SK-N-SH (cell line): Measurements from ENCODE around the gene MPHOSPH9. TPM values are rescaled to one million over a fixed set of nuclear protein-coding genes. Genes with fewer than 3 reads are reported as not detected.

ENCODE experiments used
- CTCF ChIA-PET: fragments of 300-600, 350-600 bp; formaldehyde crosslinking; extraction: SDS; loops from one replicate; lab custom pipeline; 2021; lab: Yijun Ruan, JAX
- POLR2A ChIA-PET: fragments of 350-600 bp; sonication (Branson Sonifier 250); formaldehyde crosslinking; extraction: SDS; loops from one replicate; lab custom pipeline; 2020; ENCODE audit warnings: antibody characterized with exemption, inconsistent platforms; lab: Yijun Ruan, JAX
- DNase-seq: peaks from one replicate; pipeline ENCODE4 v3.0.0; 2012
- H2AFZ ChIP-seq: fragments of 200-600 bp; sonication (generic); 2 replicates; pipeline ENCODE4 v1.8.1; 2016; ENCODE audit warnings: antibody characterized with exemption, mild to moderate bottlenecking, low read depth
- H3F3A ChIP-seq: fragments of 200-600 bp; sonication (generic); replicated peaks from 2 replicates; pipeline ENCODE3; 2016; ENCODE audit warnings: antibody characterized with exemption, mild to moderate bottlenecking; ENCODE audit not compliant: insufficient read depth
- H3K27ac ChIP-seq, 2 experiments: fragments of 200-500 bp in 1 of 2; fragments of 200-600 bp in 1 of 2; sonication (Bioruptor generic) in 1 of 2; sonication (generic), shearing (Covaris generic) in 1 of 2; 2 replicates each; pipeline versions ENCODE4 v1.5.1 to v1.6.1; 2014 to 2016; ENCODE audit warnings: low read depth in 2 of 2, inconsistent platforms in 1 of 2, low read length in 1 of 2, mild to moderate bottlenecking in 1 of 2, mixed read lengths in 1 of 2
- H3K27me3 ChIP-seq: fragments of 200-600 bp; sonication (generic), shearing (Covaris generic); 2 replicates; pipeline ENCODE4 v1.6.1; 2016; ENCODE audit warnings: mixed run types; ENCODE audit not compliant: insufficient read depth
- H3K36me3 ChIP-seq, 2 experiments: fragments of 200-500 bp in 1 of 2; fragments of 200-600 bp in 1 of 2; sonication (Bioruptor generic) in 1 of 2; sonication (generic) in 1 of 2; replicated peaks in 1 of 2; 2 replicates each; pipeline versions ENCODE3 to v1.5.1; 2014 to 2016; ENCODE audit warnings: low read length in 1 of 2, mild to moderate bottlenecking in 1 of 2; ENCODE audit not compliant: insufficient read depth in 2 of 2, control insufficient read depth in 1 of 2
- H3K4me1 ChIP-seq, 2 experiments: fragments of 200-500 bp in 1 of 2; fragments of 200-600 bp in 1 of 2; sonication (Bioruptor generic) in 1 of 2; sonication (generic), shearing (Covaris generic) in 1 of 2; 2 replicates each; pipeline versions ENCODE4 v1.5.1 to v1.6.1; 2014 to 2016; ENCODE audit warnings: low read depth in 1 of 2, low read length in 1 of 2, mixed run types in 1 of 2; ENCODE audit not compliant: insufficient read depth in 2 of 2, control insufficient read depth in 1 of 2
- H3K4me2 ChIP-seq: fragments of 200-600 bp; sonication (generic), shearing (Covaris generic); 2 replicates; pipeline ENCODE4 v1.6.1; 2017; ENCODE audit warnings: mixed run types
- H3K4me3 ChIP-seq, 2 experiments: fragments of 200-500 bp in 1 of 2; fragments of 200-600 bp in 1 of 2; sonication (Bioruptor generic) in 1 of 2; sonication (generic), shearing (Covaris generic) in 1 of 2; 2 replicates each; pipeline versions ENCODE4 v1.5.1 to v1.8.1; 2014 to 2016; ENCODE audit warnings: low read depth in 2 of 2, inconsistent platforms in 1 of 2, low read length in 1 of 2, mild to moderate bottlenecking in 1 of 2, mixed read lengths in 1 of 2, moderate library complexity in 1 of 2
- H3K79me2 ChIP-seq: fragments of 200-600 bp; sonication (generic); 2 replicates; pipeline ENCODE4 v1.8.1; 2017; ENCODE audit warnings: mild to moderate bottlenecking; ENCODE audit not compliant: insufficient read depth
- H3K9ac ChIP-seq: fragments of 200-600 bp; sonication (generic); 2 replicates; pipeline ENCODE4 v1.6.1; 2017; ENCODE audit warnings: mixed run types
- H3K9me2 ChIP-seq: fragments of 200-600 bp; sonication (generic); 2 replicates; pipeline ENCODE4 v1.6.1; 2017; ENCODE audit warnings: mixed run types
- H3K9me3 ChIP-seq: fragments of 200-600 bp; sonication (generic); 2 replicates; pipeline ENCODE4 v1.6.1; 2017; ENCODE audit warnings: mixed run types, mild to moderate bottlenecking, moderate library complexity
- H4K20me1 ChIP-seq: fragments of 200-600 bp; sonication (generic); 2 replicates; pipeline ENCODE4 v1.6.1; 2017; ENCODE audit warnings: mild to moderate bottlenecking, mixed run types; ENCODE audit not compliant: insufficient read depth
- EZH2phosphoT487 ChIP-seq: fragments of 200-600 bp; sonication (generic); IDR thresholded peaks from 2 replicates; pipeline ENCODE4 v1.6.1; 2017; ENCODE audit warnings: low read depth, mixed run types, mild to moderate bottlenecking, antibody characterized with exemption, moderate library complexity, borderline replicate concordance
- FOXJ3 ChIP-seq: sonication (generic); formaldehyde crosslinking; IDR thresholded peaks from 2 replicates; pipeline ENCODE4 v1.5.1; 2020; ENCODE audit warnings: mild to moderate bottlenecking, missing genetic modification reagents
- FOXM1 ChIP-seq: IDR thresholded peaks from 2 replicates; pipeline ENCODE4 v1.4.0; 2012; ENCODE audit warnings: low read depth, mild to moderate bottlenecking
- GATA2 ChIP-seq: sonication (generic); formaldehyde crosslinking; IDR thresholded peaks from 2 replicates; pipeline ENCODE4 v1.5.0; 2020; ENCODE audit warnings: mild to moderate bottlenecking, missing genetic modification reagents
- JUND ChIP-seq: IDR thresholded peaks from 2 replicates; pipeline ENCODE4 v1.4.0; 2012
- MEF2A ChIP-seq: IDR thresholded peaks from 2 replicates; pipeline ENCODE4 v1.4.0; 2012; ENCODE audit warnings: low read depth, borderline replicate concordance
- MXI1 ChIP-seq: IDR thresholded peaks from 2 replicates; pipeline ENCODE4 v1.6.1; 2012; ENCODE audit warnings: mild to moderate bottlenecking, low read depth, low read length, improper control_type of control experiment
- NFIC ChIP-seq: IDR thresholded peaks from 2 replicates; pipeline ENCODE4 v1.4.0; 2012; ENCODE audit warnings: borderline replicate concordance
- POLR2AphosphoS5 ChIP-seq: IDR thresholded peaks from 2 replicates; pipeline ENCODE4 v1.6.1; 2012; ENCODE audit warnings: low read depth, low read length
- RAD21 ChIP-seq: IDR thresholded peaks from 2 replicates; pipeline ENCODE4 v1.6.1; 2012; ENCODE audit warnings: mild to moderate bottlenecking, low read length
- RCOR1 ChIP-seq: fragments of 150-350 bp; IDR thresholded peaks from 2 replicates; pipeline ENCODE4 v1.6.1; 2017; ENCODE audit warnings: antibody characterized with exemption, low read length
- RFX5 ChIP-seq: IDR thresholded peaks from 2 replicates; pipeline ENCODE4 v1.6.1; 2012; ENCODE audit warnings: mild to moderate bottlenecking, improper control_type of control experiment, low read length
- SIN3A ChIP-seq: IDR thresholded peaks from 2 replicates; pipeline ENCODE4 v1.6.1; 2012; ENCODE audit warnings: low read depth, mild to moderate bottlenecking, low read length, moderate library complexity, borderline replicate concordance
- TAF1 ChIP-seq: IDR thresholded peaks from 2 replicates; pipeline ENCODE4 v1.6.1; 2012; ENCODE audit warnings: low read depth, mild to moderate bottlenecking, low read length, moderate library complexity, borderline replicate concordance
- YY1 ChIP-seq: IDR thresholded peaks from 2 replicates; pipeline ENCODE4 v1.4.0; 2012; ENCODE audit warnings: low read depth, mild to moderate bottlenecking
- WGBS: methylation state at CpG from one replicate; pipeline ENCODE4 v1.1.6; 2017; ENCODE audit warnings: low lambda C conversion rate; 5-methylcytosine and 5-hydroxymethylcytosine counted together
- polyA plus RNA-seq, 3 experiments: library from polyadenylated mRNA; depleted of rRNA; stranded (reverse); fragments of >200 nt; gene quantifications; 2 replicates each; pipeline ENCODE4 v1.2.3, GENCODE V29; 2012
- TF ChIP-seq, protein P1 (sequence below): fragments of 200-600 bp; sonication (generic); IDR thresholded peaks from 2 replicates; pipeline ENCODE4 v1.6.1; 2017; ENCODE audit warnings: antibody characterized with exemption, mild to moderate bottlenecking, moderate library complexity
- TF ChIP-seq, protein P2 (sequence below): IDR thresholded peaks from 2 replicates; pipeline ENCODE4 v1.4.0; 2012; ENCODE audit warnings: low read depth

MPHOSPH9 gene
- polyA plus RNA-seq, 1 of the 3 experiments (the other 2 are of a cell fraction) = 9.0 TPM

DNA sequence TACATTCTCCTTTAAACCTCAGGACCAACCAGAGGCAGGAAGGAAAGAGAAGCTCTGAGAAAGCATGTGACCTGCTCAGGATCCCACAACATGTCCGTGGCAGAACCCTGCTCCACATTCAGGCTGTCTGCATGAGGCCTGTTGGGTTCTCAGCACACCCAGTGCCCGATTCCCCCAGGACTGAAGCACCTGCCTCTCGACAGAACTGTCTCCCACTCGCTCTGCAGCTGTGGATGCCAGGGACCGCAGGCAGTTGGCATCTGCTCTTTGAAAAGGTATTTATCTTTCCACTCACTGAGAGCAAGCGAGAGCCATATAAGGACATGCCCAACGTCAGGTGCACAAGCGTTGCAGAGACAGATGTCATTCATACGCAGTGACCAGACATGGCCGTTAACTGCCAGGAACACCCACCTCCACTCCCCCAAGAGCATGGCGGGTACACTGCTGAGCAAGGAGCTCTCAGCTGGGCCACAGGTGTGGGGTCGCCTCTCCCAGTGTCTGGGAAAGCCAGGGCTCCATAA lies 101.0 kb downstream of the MPHOSPH9 start:
- H3K9me2 ChIP-seq = no peaks in the 10 kb centered on the region
- ChIA-PET CTCF (interaction anchor here (0.8 kb wide), 1 partner anchor 88 kb away, joined by 3 read pairs; no protein-coding TSS in a partner anchor), POLR2A (no interaction called here)
- no peaks in the 10 kb centered on the region for H3K9me3 ChIP-seq
- H3F3A ChIP-seq = peaks cover 7% of the 10 kb centered on the region
- no peak overlapping the region for H3K9ac ChIP-seq
- no peaks in the 10 kb centered on the region for H3K27me3 ChIP-seq
- H3K79me2 ChIP-seq = peaks cover 13% of the 10 kb centered on the region; the same call in 1 of the 2 replicates
- TF ChIP-seq SIN3A (no peak), NFIC (no peak), TAF1 (no peak), GATA2 (CRISPR knock-in tag) (no peak), RAD21 (no peak), MXI1 (no peak), JUND (no peak), MEF2A (no peak), RCOR1 (no peak)
- TF ChIP-seq, all 33 proteins: peak for 0
- Histone ChIP-seq H4K20me1 (no peaks in the 10 kb centered on the region), H3K4me1 (peaks cover 5 to 8% of the 10 kb centered on the region in 2 experiments; a peak in 1 of 4 replicates), H3K4me2 (no peak overlapping the region), H3K4me3 (no peak overlapping the region), H2AFZ (no peak overlapping the region), H3K36me3 (no peaks in the 10 kb centered on the region), H3K27ac (no peak overlapping the region)
- no peak for DNase-seq
- WGBS = 96% methylated on average over 10 of the region's 12 CpGs

DNA sequence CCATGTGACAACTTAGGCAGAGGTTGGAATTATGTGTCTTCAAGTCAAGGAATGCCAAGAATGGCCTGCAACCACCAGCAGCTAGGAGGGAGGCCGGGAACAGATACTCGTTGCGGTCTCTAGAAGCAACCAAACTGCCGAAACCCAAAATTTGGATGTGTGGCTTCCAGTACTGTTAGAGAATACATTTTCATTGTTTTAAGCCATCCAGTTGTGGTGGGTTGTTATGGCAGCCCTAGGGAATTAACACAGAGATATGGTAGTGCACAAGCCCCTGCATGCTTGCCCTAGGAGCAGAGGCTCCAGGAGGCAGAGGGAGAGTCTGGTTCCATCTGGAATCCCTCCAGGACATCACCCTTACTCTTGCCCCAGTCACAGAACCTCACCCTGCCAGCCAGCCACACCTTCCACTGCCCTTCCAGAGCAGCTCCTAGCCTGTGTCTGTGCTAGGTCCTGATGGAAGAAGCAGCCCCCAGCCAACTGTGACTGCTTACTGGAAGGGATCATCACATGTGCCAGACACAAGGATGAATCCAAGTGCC lies 101.6 kb downstream of the MPHOSPH9 start:
- no peaks in the 10 kb centered on the region for H3K36me3 ChIP-seq
- H3K4me2 ChIP-seq = no peak overlapping the region
- no peak overlapping the region for H2AFZ ChIP-seq
- peaks cover 10% of the 10 kb centered on the region for H3F3A ChIP-seq
- no peak overlapping the region; a peak in 1 of 4 replicates for H3K27ac ChIP-seq
- H3K79me2 ChIP-seq = peaks cover 13% of the 10 kb centered on the region; the same call in 1 of the 2 replicates
- no peak for DNase-seq
- H3K9me2 ChIP-seq = no peaks in the 10 kb centered on the region
- TF ChIP-seq RAD21 = no peak
- TF ChIP-seq GATA2 (CRISPR knock-in tag) = no peak
- TF ChIP-seq RFX5 = no peak
- no peak for TF ChIP-seq TAF1
- TF ChIP-seq, protein P1, sequence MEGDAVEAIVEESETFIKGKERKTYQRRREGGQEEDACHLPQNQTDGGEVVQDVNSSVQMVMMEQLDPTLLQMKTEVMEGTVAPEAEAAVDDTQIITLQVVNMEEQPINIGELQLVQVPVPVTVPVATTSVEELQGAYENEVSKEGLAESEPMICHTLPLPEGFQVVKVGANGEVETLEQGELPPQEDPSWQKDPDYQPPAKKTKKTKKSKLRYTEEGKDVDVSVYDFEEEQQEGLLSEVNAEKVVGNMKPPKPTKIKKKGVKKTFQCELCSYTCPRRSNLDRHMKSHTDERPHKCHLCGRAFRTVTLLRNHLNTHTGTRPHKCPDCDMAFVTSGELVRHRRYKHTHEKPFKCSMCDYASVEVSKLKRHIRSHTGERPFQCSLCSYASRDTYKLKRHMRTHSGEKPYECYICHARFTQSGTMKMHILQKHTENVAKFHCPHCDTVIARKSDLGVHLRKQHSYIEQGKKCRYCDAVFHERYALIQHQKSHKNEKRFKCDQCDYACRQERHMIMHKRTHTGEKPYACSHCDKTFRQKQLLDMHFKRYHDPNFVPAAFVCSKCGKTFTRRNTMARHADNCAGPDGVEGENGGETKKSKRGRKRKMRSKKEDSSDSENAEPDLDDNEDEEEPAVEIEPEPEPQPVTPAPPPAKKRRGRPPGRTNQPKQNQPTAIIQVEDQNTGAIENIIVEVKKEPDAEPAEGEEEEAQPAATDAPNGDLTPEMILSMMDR = no peak
- no peak for TF ChIP-seq FOXJ3
- no peak for TF ChIP-seq FOXM1
- no peak for TF ChIP-seq YY1
- TF ChIP-seq RCOR1 = no peak
- TF ChIP-seq, protein P2, sequence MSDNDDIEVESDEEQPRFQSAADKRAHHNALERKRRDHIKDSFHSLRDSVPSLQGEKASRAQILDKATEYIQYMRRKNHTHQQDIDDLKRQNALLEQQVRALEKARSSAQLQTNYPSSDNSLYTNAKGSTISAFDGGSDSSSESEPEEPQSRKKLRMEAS = no peak
- TF ChIP-seq MXI1 = no peak
- no peak for TF ChIP-seq POLR2AphosphoS5
- TF ChIP-seq MEF2A = no peak
- no peak for TF ChIP-seq SIN3A
- no peak for TF ChIP-seq EZH2phosphoT487
- no peak for TF ChIP-seq JUND
- TF ChIP-seq, all 33 proteins: peak for 0
- H3K9me3 ChIP-seq = no peaks in the 10 kb centered on the region
- no peaks in the 10 kb centered on the region for H3K27me3 ChIP-seq
- no peak overlapping the region for H3K9ac ChIP-seq
- CTCF ChIA-PET = interaction anchor here (0.8 kb wide), 1 partner anchor 88 kb away, joined by 3 read pairs; no protein-coding TSS in a partner anchor
- no peak overlapping the region for H3K4me3 ChIP-seq
- peaks cover 7 to 8% of the 10 kb centered on the region in 2 experiments; a peak in 1 of 4 replicates for H3K4me1 ChIP-seq
- 97% methylated on average over 4 of the region's 4 CpGs for WGBS
- no peaks in the 10 kb centered on the region for H4K20me1 ChIP-seq
- POLR2A ChIA-PET = no interaction called here
